Measurements from ENCODE around the gene ATP6V1F. TPM values are rescaled to one million over a fixed set of nuclear protein-coding genes. Genes with fewer than 3 reads are reported as not detected.

ATP6V1F gene
- total RNA-seq, 1 donor from 2014 or later, result 123 TPM

DNA sequence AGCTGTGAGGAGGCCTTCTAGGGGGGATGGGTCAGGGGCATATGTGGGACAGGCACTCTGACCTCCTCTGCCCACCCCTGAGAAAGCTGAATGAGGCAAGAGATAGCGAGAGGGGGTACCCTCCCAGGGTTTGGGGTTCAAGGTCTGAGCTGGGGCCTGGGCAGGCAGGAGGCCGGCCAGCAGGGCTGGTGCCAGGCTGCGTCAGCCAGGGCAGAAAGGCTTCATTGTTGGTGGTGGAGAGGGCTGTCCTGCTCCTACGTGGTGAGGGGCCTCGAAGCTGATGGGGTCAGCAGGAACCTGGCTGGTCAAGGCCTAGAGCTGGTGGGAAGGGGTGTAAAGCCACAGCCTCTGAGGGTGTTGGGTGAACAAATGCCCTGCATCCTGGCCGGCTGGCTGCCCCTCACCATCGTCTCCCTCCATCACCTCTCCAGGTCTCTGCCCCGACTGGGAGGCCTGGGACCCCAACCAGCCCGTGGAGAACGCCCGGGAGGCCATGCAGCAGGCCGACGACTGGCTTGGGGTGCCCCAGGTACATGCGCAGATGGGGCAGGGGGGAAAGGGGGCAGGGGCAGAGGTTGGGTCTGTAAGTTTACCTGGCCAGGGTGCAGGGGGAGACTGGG lies 25.8 kb upstream of the ATP6V1F start:
- TF ChIP-seq, protein P1, sequence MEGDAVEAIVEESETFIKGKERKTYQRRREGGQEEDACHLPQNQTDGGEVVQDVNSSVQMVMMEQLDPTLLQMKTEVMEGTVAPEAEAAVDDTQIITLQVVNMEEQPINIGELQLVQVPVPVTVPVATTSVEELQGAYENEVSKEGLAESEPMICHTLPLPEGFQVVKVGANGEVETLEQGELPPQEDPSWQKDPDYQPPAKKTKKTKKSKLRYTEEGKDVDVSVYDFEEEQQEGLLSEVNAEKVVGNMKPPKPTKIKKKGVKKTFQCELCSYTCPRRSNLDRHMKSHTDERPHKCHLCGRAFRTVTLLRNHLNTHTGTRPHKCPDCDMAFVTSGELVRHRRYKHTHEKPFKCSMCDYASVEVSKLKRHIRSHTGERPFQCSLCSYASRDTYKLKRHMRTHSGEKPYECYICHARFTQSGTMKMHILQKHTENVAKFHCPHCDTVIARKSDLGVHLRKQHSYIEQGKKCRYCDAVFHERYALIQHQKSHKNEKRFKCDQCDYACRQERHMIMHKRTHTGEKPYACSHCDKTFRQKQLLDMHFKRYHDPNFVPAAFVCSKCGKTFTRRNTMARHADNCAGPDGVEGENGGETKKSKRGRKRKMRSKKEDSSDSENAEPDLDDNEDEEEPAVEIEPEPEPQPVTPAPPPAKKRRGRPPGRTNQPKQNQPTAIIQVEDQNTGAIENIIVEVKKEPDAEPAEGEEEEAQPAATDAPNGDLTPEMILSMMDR (IDR thresholded peaks at IDR 0.05; ENCODE audit: unreplicated experiment), result no peak
- H3K4me3 Mint-ChIP-seq, result no peak overlapping the region
- H3K9me3 Mint-ChIP-seq, result no peaks in the 10 kb centered on the region
- H3K4me1 Mint-ChIP-seq, result peaks cover 25% of the 10 kb centered on the region
- peaks cover 17% of the 10 kb centered on the region for H3K36me3 Mint-ChIP-seq
- H3K27me3 Mint-ChIP-seq (ENCODE audit: low read depth), result no peaks in the 10 kb centered on the region
- no peak for DNase-seq (ENCODE audit: low spot score in 2 of 2, unreplicated experiment in 2 of 2)
- no peak overlapping the region for H3K27ac Mint-ChIP-seq

DNA sequence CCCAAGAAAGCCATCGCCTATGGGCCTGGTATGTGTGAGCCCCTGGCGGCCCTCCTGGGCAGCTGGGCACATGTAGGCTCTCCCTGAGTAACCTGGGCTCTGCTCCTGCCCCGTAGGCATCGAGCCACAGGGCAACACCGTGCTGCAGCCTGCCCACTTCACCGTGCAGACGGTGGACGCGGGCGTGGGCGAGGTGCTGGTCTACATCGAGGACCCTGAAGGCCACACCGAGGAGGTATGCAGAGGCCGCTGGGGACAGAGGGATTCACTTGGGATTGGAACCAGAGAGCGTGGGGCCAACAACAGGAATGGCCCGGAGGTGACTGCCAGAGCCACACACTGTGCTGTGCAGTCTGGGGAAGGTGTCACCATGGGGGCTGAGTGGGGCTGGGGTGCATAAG lies 25.1 kb upstream of the ATP6V1F start:
- no peak overlapping the region for H3K4me3 Mint-ChIP-seq
- H3K27me3 Mint-ChIP-seq (ENCODE audit: low read depth), result no peaks in the 10 kb centered on the region
- H3K9me3 Mint-ChIP-seq, result no peaks in the 10 kb centered on the region
- TF ChIP-seq, protein P1 (IDR thresholded peaks at IDR 0.05; ENCODE audit: unreplicated experiment), result no peak
- H3K36me3 Mint-ChIP-seq, result peaks cover 17% of the 10 kb centered on the region
- no peak for DNase-seq (ENCODE audit: low spot score in 2 of 2, unreplicated experiment in 2 of 2)
- no peak overlapping the region for H3K27ac Mint-ChIP-seq
- peaks cover 20% of the 10 kb centered on the region for H3K4me1 Mint-ChIP-seq

DNA sequence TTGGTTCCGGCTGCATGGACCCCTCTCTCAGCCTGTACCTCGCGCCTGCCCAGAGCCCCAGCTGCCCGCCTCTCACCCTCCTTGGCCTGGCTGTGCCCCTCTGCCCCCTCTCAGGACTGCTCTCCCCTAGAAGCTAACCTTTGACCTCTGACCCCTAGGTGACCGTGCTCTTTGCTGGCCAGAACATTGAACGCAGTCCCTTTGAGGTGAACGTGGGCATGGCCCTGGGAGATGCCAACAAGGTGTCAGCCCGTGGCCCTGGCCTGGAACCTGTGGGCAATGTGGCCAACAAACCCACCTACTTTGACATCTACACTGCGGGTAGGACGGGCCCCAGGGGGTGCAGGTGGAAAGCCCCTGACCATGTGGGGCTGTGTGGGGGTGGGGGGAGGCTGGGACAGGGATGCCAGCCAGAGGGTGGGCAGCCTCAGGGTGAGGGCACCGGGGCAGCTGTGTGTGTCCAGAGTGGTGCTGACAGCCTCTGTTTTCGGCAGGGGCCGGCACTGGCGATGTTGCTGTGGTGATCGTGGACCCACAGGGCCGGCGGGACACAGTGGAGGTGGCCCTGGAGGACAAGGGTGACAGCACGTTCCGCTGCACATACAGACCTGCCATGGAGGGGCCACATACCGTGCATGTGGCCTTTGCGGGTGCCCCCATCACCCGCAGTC lies 24.4 kb upstream of the ATP6V1F start:
- Mint-ChIP-seq H3K9me3 (no peaks in the 10 kb centered on the region), H3K27ac (no peak overlapping the region), H3K4me1 (peaks cover 16% of the 10 kb centered on the region), H3K36me3 (peaks cover 17% of the 10 kb centered on the region), H3K27me3 (ENCODE audit: low read depth) (no peaks in the 10 kb centered on the region), H3K4me3 (no peak overlapping the region)
- DNase-seq (ENCODE audit: low spot score in 2 of 2, unreplicated experiment in 2 of 2), result no peak
- TF ChIP-seq, protein P1 (IDR thresholded peaks at IDR 0.05; ENCODE audit: unreplicated experiment), result no peak

DNA sequence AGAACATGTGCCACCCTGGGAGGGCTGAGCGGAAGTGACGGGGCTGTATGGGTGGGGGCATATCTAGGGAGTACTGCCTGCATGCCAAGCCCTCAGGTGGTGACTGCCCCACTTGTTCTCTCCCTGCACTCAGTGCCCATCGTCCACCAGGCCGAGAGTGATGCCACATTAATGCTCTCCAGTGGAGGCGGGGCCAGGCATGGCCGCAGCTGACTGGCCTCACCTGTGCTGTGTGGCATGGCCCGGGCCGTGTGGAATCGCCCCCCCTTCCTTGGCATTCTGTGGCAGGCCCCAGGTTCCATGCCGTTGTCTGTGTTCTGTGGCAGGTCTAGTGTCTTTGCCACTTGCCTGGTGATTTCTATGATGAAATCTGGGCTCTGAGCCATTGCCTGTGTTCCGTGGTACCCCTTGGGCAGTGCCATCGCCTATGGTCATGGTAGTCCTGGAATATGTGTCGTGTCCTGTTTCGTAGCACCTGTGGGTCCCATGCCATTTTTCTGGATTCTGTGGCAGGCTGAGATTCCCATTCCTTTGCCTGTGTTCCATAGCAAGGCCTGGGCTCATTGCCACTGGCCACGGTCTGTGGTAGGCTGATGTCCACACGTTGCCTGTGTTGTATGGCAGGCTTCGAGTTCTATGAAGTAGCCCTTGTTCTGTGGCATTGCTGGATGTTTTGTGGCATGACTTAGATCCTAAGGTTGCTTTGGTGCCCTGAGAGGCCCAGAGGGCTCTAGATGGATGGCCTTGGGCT lies 23.5 kb upstream of the ATP6V1F start:
- Mint-ChIP-seq H3K27me3 (ENCODE audit: low read depth) (no peaks in the 10 kb centered on the region), H3K4me3 (no peak overlapping the region), H3K36me3 (peaks cover 22% of the 10 kb centered on the region), H3K4me1 (peaks cover 7% of the 10 kb centered on the region), H3K9me3 (no peaks in the 10 kb centered on the region), H3K27ac (no peak overlapping the region)
- TF ChIP-seq, protein P1 (IDR thresholded peaks at IDR 0.05; ENCODE audit: unreplicated experiment), result no peak
- no peak for DNase-seq (ENCODE audit: low spot score in 2 of 2, unreplicated experiment in 2 of 2)

DNA sequence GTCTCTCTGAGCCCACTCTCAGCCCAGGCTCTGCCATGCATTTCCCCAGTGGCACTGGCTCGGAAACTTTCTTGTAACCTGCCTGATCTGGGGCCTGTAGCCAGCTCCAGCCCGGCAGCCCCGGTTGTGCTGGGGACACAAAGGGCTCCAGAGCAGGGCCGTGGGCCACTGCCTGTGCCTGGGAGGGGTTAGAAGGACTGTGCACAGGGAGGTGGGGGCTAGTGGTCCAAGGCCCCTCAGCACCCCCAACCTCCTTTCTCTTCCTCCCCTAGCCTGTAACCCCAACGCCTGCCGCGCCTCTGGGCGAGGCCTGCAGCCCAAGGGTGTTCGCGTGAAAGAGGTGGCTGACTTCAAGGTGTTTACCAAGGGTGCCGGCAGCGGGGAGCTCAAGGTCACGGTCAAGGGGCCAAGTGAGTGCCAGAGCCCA lies 22.9 kb upstream of the ATP6V1F start:
- Mint-ChIP-seq H3K27ac (no peak overlapping the region), H3K36me3 (peaks cover 23% of the 10 kb centered on the region), H3K4me3 (no peak overlapping the region), H3K27me3 (ENCODE audit: low read depth) (no peaks in the 10 kb centered on the region), H3K9me3 (no peaks in the 10 kb centered on the region), H3K4me1 (peaks cover 2% of the 10 kb centered on the region)
- no peak for DNase-seq (ENCODE audit: low spot score in 2 of 2, unreplicated experiment in 2 of 2)
- TF ChIP-seq, protein P1 (IDR thresholded peaks at IDR 0.05; ENCODE audit: unreplicated experiment), result no peak
